GM19238 (cell line): ENCODE results near the gene ALPG.
"Not testable (repeated sequence)": the region's sequence is repeated elsewhere in the genome, so short reads cannot be mapped to it uniquely, and the experiment has no call there.

Experiments used
- DNase-seq: peaks from one replicate; pipeline ENCODE4 v3.0.0; 2011; ENCODE audit warnings: low spot score; ENCODE audit not compliant: insufficient read length

ALPG gene

DNA sequence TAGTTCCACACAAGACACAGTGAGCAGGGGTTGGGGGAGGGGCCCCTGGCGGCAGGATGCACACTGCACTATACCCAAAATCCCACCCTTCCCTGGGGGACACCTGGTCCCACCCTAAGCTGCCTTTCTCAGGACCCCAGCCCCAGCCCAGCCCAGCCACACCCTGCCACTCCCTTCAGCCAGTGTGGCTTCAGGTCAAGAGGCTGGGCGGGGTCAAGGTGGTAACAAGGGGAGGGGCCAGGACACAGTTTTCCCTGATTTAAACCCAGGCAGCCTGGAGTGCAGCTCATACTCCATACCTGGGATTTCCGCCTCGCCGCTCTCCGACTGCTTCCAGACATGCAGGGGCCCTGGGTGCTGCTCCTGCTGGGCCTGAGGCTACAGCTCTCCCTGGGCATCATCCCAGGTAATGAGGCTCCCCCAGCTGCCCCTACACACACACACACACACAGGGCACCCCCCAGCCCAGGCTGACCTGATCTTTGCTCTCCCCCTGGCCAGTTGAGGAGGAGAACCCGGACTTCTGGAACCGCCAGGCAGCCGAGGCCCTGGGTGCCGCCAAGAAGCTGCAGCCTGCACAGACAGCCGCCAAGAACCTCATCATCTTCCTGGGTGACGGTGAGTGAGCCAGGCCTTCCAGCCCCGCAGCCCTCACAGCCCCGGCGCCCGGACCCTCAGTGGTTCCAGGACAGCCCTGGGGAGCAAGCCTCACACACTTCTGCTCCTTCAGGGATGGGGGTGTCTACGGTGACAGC is at the start of gene ALPG:
ALPG (plus strand) TSS at position 289 of the 755 bp plus-strand sequence; CDS start at position 340, 51 bp downstream.
- DNase-seq = no peak

DNA sequence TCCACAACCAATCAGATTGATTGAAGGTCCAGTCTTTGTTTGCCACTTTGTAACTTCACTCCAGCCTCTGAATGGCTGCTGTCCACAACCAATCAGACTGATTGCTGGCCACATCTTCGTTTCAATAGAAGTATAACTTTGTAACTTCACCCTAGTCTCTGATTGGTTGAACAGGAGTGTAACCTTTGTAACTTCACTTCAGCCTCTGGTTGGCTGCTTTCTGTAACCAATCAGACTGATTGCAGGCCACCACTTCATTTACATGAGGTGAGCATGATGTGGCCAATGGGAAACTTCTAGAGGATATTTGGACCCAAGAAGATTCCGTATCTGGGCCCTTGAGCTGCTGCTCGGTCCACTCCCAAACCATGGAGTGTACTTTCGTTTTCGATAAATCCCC is 45.0 kb upstream of the ALPG start:
- no peak for DNase-seq

DNA sequence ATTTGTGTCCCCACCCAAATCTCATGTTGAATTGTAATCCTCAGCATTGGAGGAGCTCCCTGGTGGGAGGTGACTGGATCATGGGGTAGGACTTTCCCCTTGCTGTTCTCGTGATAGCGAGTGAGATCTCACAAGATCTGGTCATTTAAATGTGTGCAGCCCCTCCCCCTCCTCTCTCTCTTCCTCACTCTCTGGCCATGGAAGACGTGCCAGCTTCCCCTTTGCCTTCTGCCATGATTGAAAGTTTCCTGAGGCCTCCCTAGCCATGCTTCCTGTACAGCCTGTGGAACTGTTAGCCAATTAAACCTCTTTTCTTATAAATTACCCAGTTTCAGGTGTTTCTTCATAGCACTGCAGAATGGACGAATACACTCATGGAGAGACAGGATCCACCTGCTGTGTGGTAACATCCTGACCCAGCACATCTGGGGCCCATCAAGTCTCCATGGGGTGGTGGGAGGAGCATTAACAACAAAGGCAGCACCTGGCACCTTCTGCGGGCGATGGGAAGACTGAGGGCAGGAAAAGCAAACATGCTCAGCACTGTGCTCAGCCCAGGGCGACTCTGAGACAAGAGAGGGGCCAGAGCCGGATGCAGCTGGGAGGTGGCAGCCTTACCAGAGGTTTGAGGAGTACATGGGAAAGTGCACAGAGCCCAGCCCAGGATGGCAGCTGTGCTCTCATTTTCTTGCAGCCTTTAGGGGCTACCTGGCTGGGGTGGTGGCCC is 44.3 kb upstream of the ALPG start:
- no peak for DNase-seq

DNA sequence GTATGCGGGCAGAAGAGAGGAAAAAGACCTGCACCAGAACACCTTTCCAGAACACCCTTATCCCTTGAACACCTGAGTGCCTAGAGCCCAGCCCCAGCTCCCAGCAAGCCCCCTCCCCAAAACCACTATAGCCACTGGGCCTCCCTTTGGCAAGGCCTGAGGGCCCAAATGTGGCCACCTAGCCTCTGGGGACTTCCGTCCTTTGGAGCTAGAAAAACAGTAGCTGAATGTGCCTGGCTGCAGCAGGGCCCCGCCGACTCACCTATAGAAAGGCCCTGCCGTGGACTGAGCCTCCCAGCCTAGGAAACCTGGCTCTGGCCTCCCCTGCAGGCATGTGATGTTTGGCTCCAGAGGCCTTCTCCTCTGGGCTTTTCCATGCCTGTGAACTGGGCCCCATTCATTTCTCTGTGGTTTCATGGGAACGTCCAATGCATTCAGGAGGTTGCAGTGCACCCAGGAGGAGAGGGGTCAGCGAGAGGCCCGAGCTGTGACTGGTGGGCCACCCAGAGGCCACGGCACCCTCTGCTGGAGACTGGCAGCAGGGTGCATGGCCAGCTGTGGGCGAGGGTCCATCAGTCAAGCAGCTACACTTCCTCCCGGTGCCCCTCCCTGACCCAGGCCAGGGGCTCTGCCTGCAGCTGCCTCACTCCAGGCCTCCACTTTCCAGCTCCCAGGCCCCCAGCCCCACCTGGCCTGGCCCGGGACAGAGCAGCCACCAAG is 43.4 kb upstream of the ALPG start:
- DNase-seq = peak; percentile 17

DNA sequence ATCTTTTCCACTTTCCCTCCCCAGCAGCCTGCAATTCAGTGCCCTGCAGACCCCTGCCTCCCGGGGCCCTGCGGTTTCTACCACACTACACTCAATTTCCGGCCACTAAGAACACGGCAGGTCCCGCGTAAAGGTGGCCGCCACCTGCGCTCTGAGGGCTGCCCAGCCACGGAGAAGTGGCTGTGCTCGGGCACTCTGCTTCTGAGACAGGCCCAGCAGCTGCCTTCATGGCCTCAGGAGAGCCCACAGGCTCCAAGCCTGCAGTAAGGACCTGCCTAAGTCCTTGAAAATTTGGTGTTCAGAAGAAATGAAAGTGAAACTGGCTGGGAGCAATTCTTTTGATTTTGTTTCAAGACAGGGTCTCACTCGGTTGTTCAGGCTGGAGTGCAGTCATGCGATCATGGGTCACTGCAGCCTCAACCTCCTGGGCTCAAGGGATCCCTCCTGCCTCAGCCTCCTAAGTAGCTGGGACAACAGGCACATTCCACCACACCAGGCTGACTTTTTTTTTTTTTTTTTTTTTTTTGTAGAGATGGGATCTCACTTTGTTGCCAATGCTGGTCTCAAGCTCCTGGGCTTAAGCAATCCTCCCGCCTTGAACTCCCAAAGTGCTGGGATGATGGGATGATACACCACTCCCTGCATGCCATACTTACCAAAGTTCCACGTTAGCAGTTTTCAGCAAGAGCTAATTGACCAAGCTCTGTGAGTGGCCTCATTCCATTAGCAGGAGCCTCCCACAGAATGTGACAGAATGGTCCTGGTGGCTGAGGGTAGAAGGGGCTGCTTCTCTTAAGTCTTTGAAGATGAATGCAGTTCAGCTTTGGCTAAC is 42.6 kb upstream of the ALPG start:
- DNase-seq = peak; percentile 57

DNA sequence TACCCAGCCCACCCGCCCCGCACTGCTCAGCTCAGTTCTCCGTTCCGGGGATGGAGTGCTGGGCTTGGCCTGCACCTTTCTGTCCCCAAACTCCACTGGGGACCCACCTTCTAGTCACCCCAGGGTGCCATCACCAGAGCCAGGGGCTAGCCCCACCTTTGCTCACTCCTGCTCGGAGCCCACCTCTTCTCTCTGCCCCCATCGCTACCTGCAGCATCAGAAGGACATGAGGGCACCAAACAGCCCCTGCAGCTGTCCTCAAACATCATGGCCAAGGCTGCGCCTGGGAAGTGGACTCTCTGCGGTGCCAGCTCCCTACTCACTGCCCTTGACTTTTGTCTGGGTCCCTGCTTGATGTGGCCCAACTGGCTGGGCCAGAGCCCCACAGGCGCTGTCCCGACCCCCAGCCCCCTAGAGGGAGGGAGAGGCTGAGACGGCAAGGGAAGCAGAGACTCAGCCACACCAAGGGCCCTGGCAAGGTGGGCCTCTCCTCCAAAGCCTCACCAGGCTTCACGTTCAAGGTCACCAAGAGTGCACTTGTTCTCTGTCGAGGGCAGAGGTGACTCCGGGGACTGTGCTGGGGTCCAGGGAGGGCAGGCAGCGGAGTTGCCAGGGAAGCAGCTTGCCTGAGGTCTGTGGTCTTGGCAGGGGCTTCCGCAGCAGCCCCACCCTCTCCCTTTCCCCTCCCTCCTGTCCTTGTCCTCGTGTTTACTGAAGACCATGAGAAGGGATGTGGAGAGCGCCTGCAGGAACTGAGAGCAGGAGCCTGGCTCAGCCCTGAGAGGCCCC is 41.6 kb upstream of the ALPG start:
- not testable (repeated sequence) for DNase-seq

DNA sequence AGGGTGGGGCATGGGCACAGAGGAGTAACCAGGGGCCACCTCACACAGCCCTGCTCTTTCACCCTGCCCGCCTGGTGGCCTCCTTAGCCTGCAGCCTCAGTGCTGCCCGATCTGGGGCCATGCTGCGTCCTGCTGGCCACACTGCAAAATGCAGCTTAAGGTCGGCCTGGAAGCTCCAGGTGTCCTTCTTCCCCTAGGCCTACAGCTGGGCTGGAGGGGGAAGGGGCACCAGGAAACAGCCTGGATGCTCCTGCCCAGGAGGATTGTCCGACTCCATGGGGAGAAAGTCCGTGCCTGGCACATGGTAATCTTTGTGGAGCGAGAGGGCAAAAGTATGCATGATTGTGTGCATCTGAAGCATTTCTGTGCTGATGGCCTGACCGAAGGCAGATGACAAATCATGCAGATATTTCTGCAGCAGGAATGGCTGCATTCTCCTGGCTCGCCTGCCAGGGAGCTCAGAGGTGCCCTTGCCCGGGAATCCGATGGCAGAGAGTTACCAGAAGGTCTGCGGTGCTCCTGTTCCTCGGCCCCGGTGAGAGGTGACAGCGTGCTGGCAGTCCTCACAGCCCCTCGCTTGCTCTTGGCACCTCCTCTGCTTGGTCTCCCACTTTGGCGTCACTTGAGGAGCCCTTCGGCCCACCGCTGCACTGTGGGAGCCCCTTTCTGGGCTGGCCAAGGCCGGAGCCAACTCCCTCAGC is 40.9 kb upstream of the ALPG start:
- DNase-seq = peak; percentile 39

DNA sequence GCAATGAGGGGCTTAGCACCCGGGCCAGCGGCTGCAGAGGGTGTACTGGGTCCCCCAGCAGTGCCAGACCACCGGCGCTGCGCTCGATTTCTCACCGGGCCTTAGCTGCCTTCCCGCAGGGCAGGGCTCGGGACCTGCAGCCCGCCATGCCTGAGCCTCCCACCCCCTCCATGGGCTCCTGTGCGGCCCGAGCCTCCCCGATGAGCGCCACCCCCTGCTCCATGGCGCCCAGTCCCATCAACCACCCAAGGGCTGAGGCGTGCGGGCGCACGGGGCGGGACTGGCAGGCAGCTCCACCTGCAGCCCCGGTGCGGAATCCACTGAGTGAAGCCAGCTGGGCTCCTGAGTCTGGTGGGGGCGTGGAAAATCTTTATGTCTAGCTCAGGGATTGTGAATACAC is 40.2 kb upstream of the ALPG start:
- not testable (repeated sequence) for DNase-seq

DNA sequence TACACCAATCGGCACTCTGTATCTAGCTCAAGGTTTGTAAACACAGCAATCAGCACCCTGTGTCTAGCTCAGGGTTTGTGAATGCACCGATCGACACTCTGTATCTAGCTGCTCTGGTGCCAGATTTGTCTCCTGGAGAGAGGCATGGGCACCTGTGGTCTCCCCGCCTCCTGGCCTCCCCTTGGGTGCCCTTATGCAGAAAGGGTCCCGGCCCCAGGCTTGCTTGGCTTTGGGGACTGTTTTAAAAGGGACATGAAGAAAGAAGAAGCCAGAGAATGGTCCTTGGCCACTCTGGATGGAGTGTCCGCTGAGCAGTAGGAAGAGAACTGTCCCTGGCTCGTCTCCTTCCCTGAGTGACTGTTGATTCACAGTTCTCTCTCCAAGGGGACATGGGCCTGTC is 39.6 kb upstream of the ALPG start:
- no peak for DNase-seq

DNA sequence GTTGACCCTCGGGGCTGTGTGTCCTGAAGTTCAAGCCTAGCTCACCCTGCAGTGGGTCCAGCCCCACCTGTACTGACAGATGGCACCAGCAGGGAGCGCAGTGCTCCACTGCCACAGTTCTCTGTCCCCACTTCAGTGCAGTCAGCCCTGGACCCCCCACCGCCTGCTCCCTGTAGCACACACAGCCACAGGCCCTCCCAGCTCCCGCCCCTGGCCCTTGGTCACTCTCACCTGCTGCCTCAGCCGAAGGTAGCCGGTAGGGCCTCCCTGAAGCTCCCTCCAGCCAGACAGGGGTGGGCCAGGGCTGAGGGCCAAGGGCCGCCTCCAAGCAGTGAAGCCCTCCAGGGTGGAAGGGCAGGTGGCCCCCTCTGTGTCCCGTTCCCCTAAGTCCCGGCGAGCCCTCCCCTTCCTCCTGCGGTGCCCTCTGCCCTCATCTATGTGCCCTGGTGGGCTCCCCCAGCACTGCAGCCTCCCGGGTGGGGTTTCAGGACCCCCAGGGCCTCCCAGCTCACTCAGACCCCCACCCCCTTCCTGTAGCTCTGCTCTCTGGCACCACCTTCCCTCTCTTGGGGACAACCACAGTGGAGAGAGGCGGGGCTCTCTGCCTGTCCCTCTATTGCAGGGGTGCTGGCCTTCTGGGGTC is 38.9 kb upstream of the ALPG start:
- DNase-seq = no peak

DNA sequence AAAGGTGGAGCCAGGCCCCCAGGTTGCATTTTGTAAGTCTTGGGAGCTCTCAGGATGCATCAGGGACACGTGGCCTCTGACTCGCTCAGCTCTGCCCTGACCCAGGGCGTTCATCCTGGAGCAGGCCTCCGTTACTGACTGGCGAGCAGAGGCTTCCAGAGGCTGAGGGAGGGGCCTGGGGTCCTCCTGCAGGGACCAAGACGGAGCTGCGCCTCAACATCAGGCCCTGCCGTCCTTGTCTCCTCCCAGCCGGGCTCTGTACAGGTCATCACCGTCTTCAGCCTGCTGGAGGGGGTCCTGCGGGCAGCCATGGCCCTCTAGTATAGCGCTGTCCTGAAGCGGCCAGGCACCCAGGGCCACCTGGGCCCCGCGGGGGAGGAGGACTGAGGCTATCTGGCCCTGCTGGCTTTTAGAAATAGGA is 38.3 kb upstream of the ALPG start:
- no peak for DNase-seq

DNA sequence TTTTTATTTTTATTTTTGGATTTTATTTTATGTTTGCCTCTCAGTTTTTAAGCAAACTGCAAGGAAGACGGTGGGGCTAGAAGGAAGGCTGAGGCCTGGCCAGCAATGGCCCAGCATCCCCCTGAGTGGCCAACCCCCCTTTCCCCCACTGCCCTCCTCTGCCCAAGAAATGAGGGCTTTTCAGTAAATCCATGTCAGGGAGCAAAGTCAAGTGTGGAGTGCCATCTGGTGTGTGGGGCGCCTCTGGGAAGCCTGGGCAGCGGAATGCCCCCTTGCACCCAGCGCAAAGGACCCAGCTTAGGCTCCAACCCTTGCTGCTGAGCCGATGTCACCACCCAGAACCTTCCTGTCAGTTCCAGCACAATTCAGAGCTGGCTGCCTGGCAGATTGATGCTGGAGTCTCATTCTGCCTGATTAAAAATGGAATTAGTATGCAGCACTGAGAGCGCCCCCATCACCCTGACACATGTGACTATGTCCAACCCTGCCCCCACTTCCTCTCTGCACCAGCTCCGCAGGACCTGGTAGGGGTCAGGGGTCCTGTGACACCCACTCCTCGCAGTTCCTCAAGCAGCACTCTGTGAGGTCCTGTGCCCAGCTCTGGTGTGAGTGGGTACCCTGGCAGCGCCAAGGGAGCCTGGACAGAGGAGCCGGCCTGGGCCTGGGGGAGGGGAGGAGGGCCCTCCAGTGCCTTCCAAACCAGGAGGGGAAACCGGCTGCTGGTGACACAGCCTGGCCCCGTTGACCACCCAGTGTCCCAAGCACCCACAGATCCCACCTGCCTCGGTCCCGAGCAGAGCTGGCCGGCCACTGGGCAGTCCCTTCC is 37.3 kb upstream of the ALPG start:
- DNase-seq = no peak

DNA sequence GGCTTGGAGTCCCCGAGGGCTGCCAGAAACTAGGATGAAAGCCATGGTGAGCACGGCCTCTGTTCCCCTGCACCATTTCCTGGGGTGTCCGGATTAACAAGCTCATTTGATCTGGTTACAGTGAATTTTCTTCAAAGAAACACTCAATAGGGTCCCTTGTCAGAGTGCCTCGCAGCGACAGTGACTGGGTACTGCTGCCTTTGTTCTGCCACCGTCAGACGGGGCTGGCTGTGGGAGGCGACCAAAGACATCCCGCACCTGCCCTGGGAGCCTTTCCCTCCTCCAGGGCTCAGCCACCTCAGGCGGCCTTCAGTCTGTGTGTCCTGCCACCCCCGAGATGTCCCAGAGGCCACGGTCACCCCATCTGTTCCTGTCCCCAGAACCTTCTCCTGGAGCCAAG is 36.6 kb upstream of the ALPG start:
- DNase-seq = not testable (repeated sequence)

DNA sequence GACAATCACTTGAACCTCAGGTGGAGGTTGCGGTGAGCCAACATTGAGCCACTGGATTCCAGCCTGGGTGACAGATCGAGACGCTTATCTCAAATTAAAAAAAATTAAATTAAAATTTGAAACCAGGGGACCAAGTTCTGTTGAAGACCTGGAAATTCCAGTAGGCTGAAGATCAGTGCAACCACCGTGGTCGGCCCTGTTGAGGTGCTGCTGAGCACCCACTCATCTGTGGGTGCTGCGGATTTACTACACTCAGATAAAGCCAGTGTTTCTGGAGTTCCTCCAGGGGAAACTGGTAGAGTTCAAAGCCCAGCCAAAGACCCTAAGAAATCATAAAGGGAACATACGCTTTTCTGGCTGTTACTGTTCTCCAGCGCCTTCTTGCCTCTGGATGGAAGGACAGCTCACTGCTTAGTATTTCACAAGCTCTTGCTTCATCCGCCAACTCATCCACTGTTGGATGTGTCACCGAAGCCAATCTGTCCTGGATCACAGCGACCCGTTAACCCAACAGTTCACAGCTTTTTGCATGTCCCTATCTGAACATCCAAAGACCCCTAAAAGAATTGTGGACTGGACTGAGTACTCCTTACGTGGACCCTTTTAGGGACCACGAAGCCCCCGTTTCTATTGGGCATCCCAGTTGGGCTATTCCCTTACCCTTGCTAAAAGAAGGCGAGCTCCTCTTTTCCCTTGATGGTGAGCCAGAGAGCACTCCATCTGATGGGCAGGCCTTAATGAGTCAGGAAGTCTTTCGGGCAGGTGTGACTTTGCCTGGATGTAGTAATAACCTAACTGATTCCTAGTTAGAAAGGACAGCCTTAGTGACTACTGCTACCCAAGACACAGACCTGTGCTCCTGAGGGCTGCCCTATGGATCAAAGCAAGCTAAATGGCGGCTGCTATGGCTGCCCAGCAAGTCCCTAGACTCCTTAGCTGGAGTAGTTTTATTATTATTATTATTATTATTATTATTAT is 34.1 kb upstream of the ALPG start:
- no peak for DNase-seq

DNA sequence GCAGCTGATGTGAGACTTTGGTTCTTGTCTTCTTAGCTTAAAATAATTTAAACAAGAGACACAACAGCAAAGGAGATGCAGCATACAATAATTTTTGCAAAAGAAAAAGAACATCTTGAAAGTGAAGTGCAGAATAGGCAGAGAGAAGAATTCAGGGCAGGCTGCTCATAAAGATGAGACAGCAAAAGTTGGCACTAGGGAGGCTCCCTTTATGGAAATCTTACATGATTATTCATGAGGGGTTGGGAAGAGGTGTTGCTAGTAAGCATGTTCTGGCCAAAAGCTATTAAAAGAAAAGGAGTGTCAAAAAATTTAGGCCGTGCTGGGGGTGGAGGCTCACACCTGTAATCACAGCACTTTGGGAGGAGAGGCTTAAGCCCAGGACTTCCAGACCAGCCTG is 32.3 kb upstream of the ALPG start:
- no peak for DNase-seq

DNA sequence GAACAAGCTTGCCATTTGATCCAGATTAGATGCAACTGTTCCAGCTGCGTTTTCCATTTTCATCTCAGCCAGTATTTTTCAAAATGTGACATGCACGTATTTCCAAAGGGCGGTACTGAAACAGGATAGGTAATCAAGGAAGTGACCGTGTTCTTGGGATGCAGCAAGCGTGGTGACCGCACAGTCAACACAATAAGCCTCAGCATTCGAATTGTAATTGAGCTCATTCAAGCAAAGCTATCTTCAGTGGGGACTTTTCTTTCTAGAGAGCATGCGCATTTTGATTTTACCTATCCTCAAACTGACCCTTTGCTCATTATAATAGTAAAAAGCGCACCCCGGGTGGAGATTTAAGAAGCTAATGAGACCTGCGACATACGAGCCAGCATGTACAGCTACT is 31.5 kb upstream of the ALPG start:
- DNase-seq = no peak

DNA sequence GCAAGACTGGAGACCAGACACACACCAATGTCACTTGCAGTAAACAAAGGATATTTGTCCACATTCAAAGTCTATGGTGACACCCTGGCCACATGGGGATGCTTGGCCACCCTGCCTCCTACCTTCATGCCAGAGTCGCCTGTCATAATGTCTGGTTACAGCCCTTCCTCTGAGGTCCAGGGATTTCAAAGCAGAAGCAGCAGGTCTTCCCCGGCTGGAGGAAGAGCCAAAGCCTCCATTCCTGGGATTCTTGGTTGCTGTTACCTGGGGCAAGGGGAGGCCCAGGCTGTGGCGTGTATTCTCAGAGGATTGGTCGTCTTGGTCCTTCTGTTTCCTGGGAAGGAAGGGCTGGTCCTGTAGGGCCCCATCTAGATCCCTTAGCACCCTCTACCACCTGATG is 30.4 kb upstream of the ALPG start:
- no peak for DNase-seq
